AG09319 (cell line): ENCODE data around the gene IGLL5.

Source experiments
- DNase-seq: peaks from one replicate; pipeline ENCODE4 v3.0.0-alpha.2; 2010; ENCODE audit warnings: low read depth; ENCODE audit errors: extremely low read depth
- CTCF ChIP-seq: IDR thresholded peaks from 2 replicates; pipeline ENCODE4 v1.5.1; 2011; ENCODE audit warnings: low read depth, mild to moderate bottlenecking, inconsistent platforms, low read length, moderate library complexity

IGLL5 gene

GRCh38 chr22:22863001-22863400 lies 24.6 kb upstream of the IGLL5 start:
- no peak for DNase-seq
- no peak for TF ChIP-seq CTCF

GRCh38 chr22:22865311-22866072 lies 22.1 kb upstream of the IGLL5 start:
- DNase-seq: no peak
- no peak for TF ChIP-seq CTCF

- no peak for DNase-seq
- TF ChIP-seq CTCF: no peak
These were observed 21.1 kb upstream of the IGLL5 start for GRCh38 chr22:22866381-22867111.

GRCh38 chr22:22867996-22868715 lies 19.5 kb upstream of the IGLL5 start:
- no peak for DNase-seq
- no peak for TF ChIP-seq CTCF

- TF ChIP-seq CTCF: no peak; the same call in 1 of the 2 replicates
These were observed 16.8 kb upstream of the IGLL5 start for GRCh38 chr22:22870577-22871404.

GRCh38 chr22:22871536-22872278 lies 15.9 kb upstream of the IGLL5 start:
- no peak for TF ChIP-seq CTCF
- DNase-seq: no peak

More at GRCh38 chr22:22870577-22871404, 16.8 kb upstream of the IGLL5 start:
- DNase-seq: no peak
